HG02884 (cell line): ENCODE data around the gene TAF1C.
"Not testable (repeated sequence)": the region's sequence is repeated elsewhere in the genome, so short reads cannot be mapped to it uniquely, and the experiment has no call there.

Experiments
- ATAC-seq: cut with Tn5 transposase; IDR thresholded peaks from one replicate; pipeline ENCODE4 v1.9.1; 2021; ENCODE audit warnings: mild to moderate bottlenecking, moderate library complexity; ENCODE audit not compliant: unreplicated experiment

The TAF1C gene

GRCh38 chr16:84209989-84210388 lies 23.1 kb upstream of the TAF1C start:
- ATAC-seq: no peak

GRCh38 chr16:84207879-84208278 lies 21.0 kb upstream of the TAF1C start:
- no peak for ATAC-seq

GRCh38 chr16:84207251-84207650 lies 20.4 kb upstream of the TAF1C start:
- ATAC-seq: no peak

GRCh38 chr16:84205976-84206691 lies 19.3 kb upstream of the TAF1C start:
- no peak for ATAC-seq

GRCh38 chr16:84205123-84205522 lies 18.3 kb upstream of the TAF1C start:
- not testable (repeated sequence) for ATAC-seq

- not testable (repeated sequence) for ATAC-seq
These were observed 17.7 kb upstream of the TAF1C start for GRCh38 chr16:84204551-84204950.

GRCh38 chr16:84199861-84200260 lies 13.0 kb upstream of the TAF1C start:
- no peak for ATAC-seq

- no peak for ATAC-seq
These were observed 12.2 kb upstream of the TAF1C start for GRCh38 chr16:84199097-84199496.

- ATAC-seq: no peak
These were observed 11.5 kb upstream of the TAF1C start for GRCh38 chr16:84198401-84198800.

GRCh38 chr16:84197466-84198128 lies 10.7 kb upstream of the TAF1C start:
- ATAC-seq: no peak

- no peak for ATAC-seq
These were observed 10.0 kb upstream of the TAF1C start for GRCh38 chr16:84196727-84197394.

GRCh38 chr16:84196101-84196500 lies 9.2 kb upstream of the TAF1C start:
- no peak for ATAC-seq

GRCh38 chr16:84195201-84196093 lies 8.6 kb upstream of the TAF1C start:
- no peak for ATAC-seq

GRCh38 chr16:84194470-84195200 lies 7.8 kb upstream of the TAF1C start:
- no peak for ATAC-seq

- no peak for ATAC-seq
These were observed 7.2 kb upstream of the TAF1C start for GRCh38 chr16:84194018-84194417.

- no peak for ATAC-seq
These were observed 6.6 kb upstream of the TAF1C start for GRCh38 chr16:84193480-84193879.

- no peak for ATAC-seq
These were observed 4.6 kb upstream of the TAF1C start for GRCh38 chr16:84191466-84191865.

- no peak for ATAC-seq
These were observed 4.0 kb upstream of the TAF1C start, which contains the start of gene ADAD2 for GRCh38 chr16:84190731-84191388. TSS of gene ADAD2 (plus strand) at chr16:84191157. CDS start at chr16:84191231, 74 bp downstream.

GRCh38 chr16:84184775-84185174 lies 2.1 kb downstream of the TAF1C start:
- ATAC-seq: no peak
